Adrenal gland (tissue), 5 donors: ENCODE measurements around the gene FRY.

Source experiments
- CTCF ChIP-seq, 6 experiments: fragments of 450-650 bp in 4 of 6; fragments of 200-600 bp in 2 of 6; sonication (generic) in 1 of 6; IDR thresholded peaks; 1 replicate in 5 of 6; 2 replicates in 1 of 6; pipeline versions ENCODE4 v1.5.1 to v1.8.0; 2016 to 2021; ENCODE audit warnings: antibody characterized with exemption in 6 of 6, mild to moderate bottlenecking in 2 of 6, moderate library complexity in 1 of 6
- POLR2A ChIP-seq, 2 donors: fragments of 450-650 bp; IDR thresholded peaks; one replicate each; pipeline ENCODE4 v1.6.1; 2017; ENCODE audit warnings: antibody characterized with exemption in 2 of 2, mild to moderate bottlenecking in 2 of 2, moderate library complexity in 1 of 2
- donor health status: DM: no; HTN: no; CAD: no.

DNA sequence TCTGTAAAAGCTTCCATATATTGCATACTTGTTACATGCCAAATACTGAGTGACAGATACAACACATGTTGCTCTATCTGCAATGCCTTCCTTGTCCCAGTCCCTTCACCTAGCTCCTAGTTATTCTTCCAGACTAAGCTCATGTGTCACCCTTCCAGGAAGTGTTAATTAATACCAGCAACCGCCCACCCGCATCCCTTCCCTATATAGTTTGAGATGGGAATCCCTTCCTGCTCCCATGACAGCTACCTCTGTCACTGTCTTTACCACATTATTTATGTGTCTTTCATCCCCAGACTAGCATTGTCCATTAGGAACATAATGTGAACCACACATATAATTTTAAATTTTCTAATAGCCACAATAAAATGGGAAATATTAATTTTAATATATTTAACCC lies 49.5 kb upstream of the FRY start:
- TF ChIP-seq CTCF (IDR thresholded peaks at IDR 0.05) (no peak), POLR2A (IDR thresholded peaks at IDR 0.05) (no peak)
